Esophagus muscularis mucosa (tissue), 4 donors: ENCODE data around the gene SGF29. TPM values are rescaled to one million over a fixed set of nuclear protein-coding genes. Genes with fewer than 3 reads are reported as not detected.

ENCODE experiments used
- DNase-seq: peaks from one replicate; pipeline ENCODE4 v3.0.0-alpha.2; 2017; ENCODE audit errors: extremely low spot score
- H3K27ac ChIP-seq, 4 donors: fragments of 200-600 bp; sonication (generic); replicated peaks in 1 of 4; 1 replicate in 3 of 4; 2 replicates in 1 of 4; pipeline ENCODE4 v1.5.1; 2016 to 2019; ENCODE audit warnings: mild to moderate bottlenecking in 1 of 4
- H3K27me3 ChIP-seq, 4 donors: fragments of 200-600 bp; sonication (generic); one replicate each; pipeline versions ENCODE4 v1.5.1 to v1.6.0; 2016 to 2019
- H3K36me3 ChIP-seq, 4 donors: fragments of 200-600 bp; sonication (generic); one replicate each; pipeline ENCODE4 v1.5.1; 2016 to 2019
- H3K4me1 ChIP-seq, 4 donors: fragments of 200-600 bp; sonication (generic); one replicate each; pipeline ENCODE4 v1.5.1; 2016 to 2019
- H3K4me3 ChIP-seq, 4 donors: fragments of 200-600 bp; sonication (generic); 1 replicate in 2 of 4; 2 replicates in 2 of 4; pipeline ENCODE4 v1.5.1; 2016 to 2019; ENCODE audit warnings: mild to moderate bottlenecking in 4 of 4, moderate library complexity in 1 of 4
- H3K9me3 ChIP-seq, 4 donors: fragments of 200-600 bp; sonication (generic); 1 replicate in 3 of 4; 2 replicates in 1 of 4; pipeline ENCODE4 v1.5.1; 2016 to 2019
- CTCF ChIP-seq, 3 experiments: fragments of 200-600 bp in 2 of 3; fragments of 450-650 bp in 1 of 3; sonication (generic) in 2 of 3; IDR thresholded peaks; one replicate each; pipeline ENCODE4 v1.5.1; 2017 to 2019; ENCODE audit warnings: antibody characterized with exemption in 3 of 3, mild to moderate bottlenecking in 2 of 3, moderate library complexity in 1 of 3
- EP300 ChIP-seq: sonication (generic); formaldehyde crosslinking; IDR thresholded peaks from one replicate; pipeline ENCODE4 v1.6.1; 2017; ENCODE audit warnings: antibody characterized with exemption
- POLR2A ChIP-seq: fragments of 450-650 bp; IDR thresholded peaks from one replicate; pipeline ENCODE4 v1.6.1; 2017; ENCODE audit warnings: antibody characterized with exemption, moderate library complexity, mild to moderate bottlenecking, low read depth
- POLR2AphosphoS5 ChIP-seq, 2 donors: sonication (generic); formaldehyde crosslinking; IDR thresholded peaks; one replicate each; pipeline ENCODE4 v1.6.1; 2017; ENCODE audit warnings: antibody characterized with exemption in 2 of 2
- WGBS: methylation state at CpG from one replicate; pipeline ENCODE4 v1.1.5; 2018; 5-methylcytosine and 5-hydroxymethylcytosine counted together
- intact Hi-C: fragments of 100-400 bp; cut with DNase I; formaldehyde crosslinking; loops from one replicate; pipeline ENCODE4 v1.15.1; 2023
- total RNA-seq, 4 donors: library from RNA; depleted of rRNA; stranded (reverse); fragments of >200 nt; gene quantifications; one replicate each; pipeline versions ENCODE4 v1.1.0 to v1.2.1, GENCODE V29; 2016

The SGF29 gene
- total RNA-seq, 4 donors from 2014 or later, result 33.2 to 43.4 (median 39.9) TPM

DNA sequence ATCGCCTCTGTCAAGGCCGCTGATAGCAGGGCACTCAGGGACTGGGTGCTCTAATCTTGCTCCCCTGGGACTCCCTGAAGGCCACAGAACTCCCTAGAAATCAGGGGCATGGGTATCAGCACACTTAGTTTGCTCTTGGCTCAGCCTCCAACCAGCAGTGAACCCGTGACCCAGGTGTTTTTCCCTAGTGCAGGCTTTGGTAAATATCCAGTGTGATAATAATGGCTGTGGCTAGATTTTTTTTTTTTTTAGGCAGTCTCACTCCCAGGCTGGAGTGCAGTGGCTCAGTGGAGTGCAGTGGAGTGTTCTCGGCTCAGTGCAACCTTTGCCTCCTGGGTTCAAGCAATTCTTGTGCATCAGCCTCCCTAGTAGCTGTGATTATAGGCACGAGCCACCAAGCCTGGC is 25.3 kb upstream of the SGF29 start:
- Histone ChIP-seq H3K36me3 (no peaks in the 10 kb centered on the region), H3K4me3 (no peak overlapping the region), H3K27me3 (no peaks in the 10 kb centered on the region), H3K4me1 (peaks cover 13 to 36% (median 29%) of the 10 kb centered on the region in 4 donors), H3K27ac (no peak overlapping the region), H3K9me3 (no peaks in the 10 kb centered on the region)
- 93% methylated on average over 5 of the region's 5 CpGs for WGBS
- TF ChIP-seq EP300 (no peak), POLR2AphosphoS5 (IDR thresholded peaks at IDR 0.05) (no peak), CTCF (IDR thresholded peaks at IDR 0.05) (no peak), POLR2A (no peak)
- intact Hi-C loops, result no loop called here
- DNase-seq, result no peak

- Histone ChIP-seq H3K4me3 (no peak overlapping the region), H3K27ac (no peak overlapping the region), H3K27me3 (no peaks in the 10 kb centered on the region), H3K36me3 (peaks cover 0 to 3% (median 0%) of the 10 kb centered on the region in 4 donors), H3K4me1 (peaks cover 13 to 36% (median 25%) of the 10 kb centered on the region in 4 donors), H3K9me3 (no peaks in the 10 kb centered on the region)
- intact Hi-C loops, result no loop called here
- TF ChIP-seq CTCF (IDR thresholded peaks at IDR 0.05) (no peak), EP300 (no peak), POLR2AphosphoS5 (IDR thresholded peaks at IDR 0.05) (no peak)
- DNase-seq, result no peak
These were observed 24.6 kb upstream of the SGF29 start for GRCh38 chr16:28529124-28529523.

DNA sequence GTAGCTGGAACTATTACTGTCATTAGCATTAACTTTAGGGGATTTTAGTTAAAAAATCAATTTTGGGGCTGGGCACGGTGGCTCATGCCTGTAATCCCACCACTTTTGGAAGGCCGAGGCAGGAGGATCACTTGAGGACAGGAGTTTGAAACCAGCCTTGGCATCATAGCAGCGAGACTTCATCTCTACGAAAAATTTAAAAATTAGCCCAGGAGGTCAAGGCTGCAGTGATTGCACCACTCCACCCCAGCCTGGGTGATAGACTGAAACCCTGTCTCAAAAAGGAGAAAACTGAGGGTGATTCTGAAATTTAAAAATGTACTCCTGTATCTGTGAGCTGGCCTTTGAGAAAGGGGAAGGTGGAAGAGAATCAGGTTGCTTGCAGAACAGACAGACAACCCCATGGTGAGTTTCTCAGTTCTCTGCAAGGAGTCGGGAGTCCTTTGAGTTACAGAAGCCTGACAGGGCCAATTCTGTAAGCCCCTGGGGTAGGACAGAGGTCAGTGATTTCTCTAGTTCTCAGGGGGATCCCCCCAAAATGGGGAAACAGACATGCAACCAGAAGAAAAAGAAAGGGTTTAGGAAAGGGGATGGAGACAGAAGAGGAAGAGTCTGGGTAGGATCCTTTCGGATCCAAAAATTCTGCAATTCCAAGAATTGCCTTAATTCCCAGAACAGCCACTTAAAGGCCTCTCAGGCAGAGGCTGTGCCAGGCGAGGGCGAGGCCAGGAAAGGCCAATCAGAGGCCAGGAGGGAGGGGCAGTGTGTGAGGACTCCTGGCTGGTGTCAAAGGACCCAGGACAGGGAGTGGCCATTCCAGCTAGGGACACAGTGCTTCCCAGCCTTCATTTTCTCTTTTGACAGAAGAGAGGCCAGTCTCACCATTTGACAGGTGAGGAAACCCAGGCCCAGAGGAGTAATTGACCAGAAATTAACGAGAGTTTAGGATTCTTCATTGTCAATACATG is 21.7 kb upstream of the SGF29 start:
- 57% methylated on average over 9 of the region's 9 CpGs for WGBS
- peak overlapping the region; percentile 59 to 95 (median 92) for H3K27ac ChIP-seq
- H3K4me1 ChIP-seq, result peaks cover 16 to 58% (median 36%) of the 10 kb centered on the region in 4 donors
- H3K4me3 ChIP-seq, result no peak overlapping the region
- no peaks in the 10 kb centered on the region for H3K27me3 ChIP-seq
- H3K36me3 ChIP-seq, result peaks cover 0 to 24% (median 15%) of the 10 kb centered on the region in 4 donors
- TF ChIP-seq CTCF (IDR thresholded peaks at IDR 0.05) (no peak), POLR2A (no peak), POLR2AphosphoS5 (IDR thresholded peaks at IDR 0.05) (peak; percentile 71 to 79), EP300 (no peak)
- H3K9me3 ChIP-seq, result peaks cover 0 to 4% (median 0%) of the 10 kb centered on the region in 4 donors
- no peak for DNase-seq
- intact Hi-C loops, result no loop called here

GRCh38 chr16:28532940-28533647 is 20.6 kb upstream of the SGF29 start:
- peak overlapping the region; percentile 59 to 95 (median 92) for H3K27ac ChIP-seq
- DNase-seq, result no peak
- no peak for TF ChIP-seq POLR2AphosphoS5 (IDR thresholded peaks at IDR 0.05)
- TF ChIP-seq CTCF (IDR thresholded peaks at IDR 0.05), result no peak
- no peak for TF ChIP-seq EP300
- no peak for TF ChIP-seq POLR2A
- H3K4me3 ChIP-seq, result no peak overlapping the region
- no peaks in the 10 kb centered on the region for H3K27me3 ChIP-seq
- peaks cover 0 to 28% (median 15%) of the 10 kb centered on the region in 4 donors for H3K36me3 ChIP-seq
- WGBS, result 86% methylated on average over 4 of the region's 5 CpGs
- H3K4me1 ChIP-seq, result peaks cover 20 to 68% (median 46%) of the 10 kb centered on the region in 4 donors
- peaks cover 0 to 4% (median 0%) of the 10 kb centered on the region in 4 donors for H3K9me3 ChIP-seq
- intact Hi-C loops, result no loop called here
